ENCODE measurements around the gene PGM1.

Gene PGM1

GRCh38 chr1:63663873-63664272 is 70.7 kb downstream of the PGM1 start:
- no peak for DNase-seq (ENCODE audit: low spot score)
- no peak for FAIRE-seq

GRCh38 chr1:63664742-63665141 is 71.5 kb downstream of the PGM1 start:
- no peak for FAIRE-seq
- DNase-seq (ENCODE audit: low spot score) = no peak

- FAIRE-seq = no peak
- DNase-seq (ENCODE audit: low spot score) = no peak
Observed at GRCh38 chr1:63665410-63665809, 72.2 kb downstream of the PGM1 start.

GRCh38 chr1:63665824-63666223 is 72.6 kb downstream of the PGM1 start:
- FAIRE-seq = no peak
- DNase-seq (ENCODE audit: low spot score) = no peak

DNA sequence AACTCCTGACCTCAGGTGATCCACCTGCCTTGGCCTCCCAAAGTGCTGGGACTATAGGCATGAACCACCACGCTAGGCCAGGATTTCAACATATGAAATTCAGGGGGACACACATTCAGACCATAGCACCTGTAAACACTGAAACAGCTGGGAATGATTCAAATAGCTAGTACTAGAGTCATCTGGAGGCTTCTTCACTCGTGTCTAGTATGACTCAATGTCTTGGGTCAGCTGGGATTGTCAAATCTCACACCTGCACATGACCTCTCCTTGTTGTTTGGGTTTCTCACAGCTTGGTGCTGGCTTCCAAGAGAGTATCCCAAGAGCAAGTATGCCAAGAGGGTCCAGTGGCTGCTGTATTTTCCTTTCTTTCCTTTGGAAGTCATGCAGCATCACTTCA is 75.1 kb downstream of the PGM1 start:
- DNase-seq (ENCODE audit: low spot score) (no peak), FAIRE-seq (no peak)

- FAIRE-seq = no peak
Observed at GRCh38 chr1:63669151-63669961, 76.1 kb downstream of the PGM1 start.

GRCh38 chr1:63670164-63670563 is 77.0 kb downstream of the PGM1 start:
- DNase-seq (ENCODE audit: low spot score) (no peak), FAIRE-seq (no peak)

More at GRCh38 chr1:63669151-63669961, 76.1 kb downstream of the PGM1 start:
- no peak for DNase-seq (ENCODE audit: low spot score)

- DNase-seq (ENCODE audit: low spot score) (no peak), FAIRE-seq (no peak)
Observed at GRCh38 chr1:63671514-63671913, 78.3 kb downstream of the PGM1 start.

DNA sequence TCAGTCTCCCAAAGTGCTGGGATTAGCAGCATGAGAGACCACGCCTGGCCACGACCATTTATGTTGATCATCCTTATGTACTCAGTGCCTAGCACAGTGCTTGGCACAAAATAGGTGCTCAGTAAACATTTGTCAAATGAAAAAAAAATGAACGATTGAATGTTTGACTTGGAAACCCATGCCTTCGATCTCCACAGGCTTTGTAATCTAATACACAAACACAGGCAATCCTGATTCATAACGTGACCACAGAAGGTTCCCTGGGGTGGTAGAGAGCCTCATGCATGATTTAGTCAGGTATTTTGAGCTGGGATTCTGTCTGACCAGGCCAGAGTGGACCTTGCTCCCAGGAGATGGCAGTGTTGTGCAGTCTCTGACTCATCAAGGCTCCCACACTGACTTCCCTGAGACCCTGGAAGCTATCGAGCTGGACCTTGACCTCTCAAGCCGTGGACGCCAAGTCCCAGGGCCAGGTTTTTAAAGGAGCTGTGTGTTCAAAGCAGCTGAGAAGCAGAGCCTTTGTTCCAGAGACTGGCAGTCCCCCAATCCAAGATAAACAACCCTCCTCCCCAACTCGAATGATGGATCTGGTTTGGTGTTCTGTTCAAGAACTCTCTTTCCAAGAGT is 81.1 kb downstream of the PGM1 start:
- DNase-seq (ENCODE audit: low spot score) (peak; percentile 85), FAIRE-seq (no peak)

- FAIRE-seq (peak; percentile 13), DNase-seq (ENCODE audit: low spot score) (no peak)
Observed at GRCh38 chr1:63674865-63675419, 81.7 kb downstream of the PGM1 start.

DNA sequence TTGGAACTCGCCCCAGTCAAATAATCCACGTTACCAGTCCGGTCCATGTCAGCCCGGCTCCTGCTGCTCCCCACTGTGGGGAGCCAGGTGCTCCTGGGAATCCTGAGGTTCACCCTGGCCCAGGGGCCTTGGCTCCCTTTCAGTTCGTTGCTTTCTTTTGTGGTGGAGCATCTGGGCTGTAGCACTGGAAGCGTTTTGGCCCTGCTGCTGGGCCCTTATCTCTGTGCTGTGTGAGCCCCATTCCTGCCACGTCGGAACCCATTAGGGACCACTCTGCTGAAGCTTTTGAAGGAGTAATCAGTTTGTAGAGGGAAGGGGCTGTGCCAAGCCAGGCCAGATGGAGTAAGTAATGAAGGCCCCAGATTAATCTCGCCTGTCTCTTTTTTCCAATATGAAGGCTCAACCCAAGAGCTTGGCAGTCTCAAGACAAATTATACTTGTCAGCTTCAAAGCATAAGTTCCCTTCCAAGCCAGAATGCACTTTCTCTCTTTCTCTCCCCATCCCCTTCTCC is 82.3 kb downstream of the PGM1 start:
- DNase-seq (ENCODE audit: low spot score) (no peak), FAIRE-seq (no peak)

DNA sequence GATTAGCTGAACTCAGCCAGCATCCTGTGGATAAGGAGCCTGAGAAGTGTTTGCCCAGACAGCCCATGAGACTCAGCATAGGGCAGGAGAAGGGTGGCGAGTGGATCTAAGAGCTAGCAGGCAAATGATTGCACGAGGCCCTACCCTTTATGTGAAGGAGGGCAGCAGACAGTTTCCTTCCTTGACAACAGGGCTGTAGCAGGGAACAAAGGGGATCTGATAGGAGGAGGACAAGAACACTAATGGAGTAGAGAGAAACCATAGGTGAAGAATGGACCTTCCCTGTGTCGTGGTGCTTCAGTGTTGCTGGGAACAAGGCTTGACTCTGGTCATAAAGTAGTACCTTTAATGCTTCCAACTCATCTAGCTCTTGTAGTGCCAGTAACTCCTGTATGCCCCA is 84.3 kb downstream of the PGM1 start:
- DNase-seq (ENCODE audit: low spot score) (no peak), FAIRE-seq (no peak)

DNA sequence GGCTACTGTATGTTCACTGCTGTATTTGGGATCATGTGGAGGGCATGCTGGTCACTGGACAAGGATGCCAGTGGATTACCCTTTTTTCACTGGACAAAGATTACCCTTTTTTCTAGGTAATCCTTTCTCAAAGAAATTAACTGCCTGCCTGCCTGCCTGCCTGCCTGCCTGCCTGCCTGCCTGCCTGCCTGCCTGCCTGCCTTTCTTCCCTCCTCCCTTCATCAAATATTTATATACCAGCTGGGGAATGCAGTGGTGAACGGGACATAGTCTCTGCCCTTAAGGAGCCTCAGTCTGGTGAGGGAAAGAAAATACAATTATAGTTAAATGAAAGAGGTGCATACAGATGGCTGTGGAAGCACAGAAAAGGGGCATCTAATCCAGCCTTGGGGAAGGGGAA is 85.0 kb downstream of the PGM1 start:
- FAIRE-seq = no peak
- DNase-seq (ENCODE audit: low spot score) = no peak

DNA sequence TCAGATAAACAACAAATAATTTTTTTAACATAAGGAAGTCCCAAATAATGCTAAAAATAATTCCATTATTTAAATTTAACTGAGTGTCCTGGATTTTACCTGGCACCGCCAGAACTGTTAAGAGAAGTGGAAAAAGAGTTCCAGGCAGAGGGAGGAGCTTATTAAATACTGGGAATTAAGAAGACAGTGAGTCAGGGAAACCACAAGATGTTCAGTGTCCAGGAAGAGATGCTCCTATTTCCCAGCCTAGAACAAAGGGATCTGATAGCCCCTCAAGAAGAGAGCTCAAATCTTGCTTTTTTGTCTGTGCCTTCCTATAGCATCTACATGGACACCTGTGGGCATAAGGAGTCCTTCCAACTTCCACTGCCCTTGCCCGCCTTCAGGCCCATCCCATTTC is 85.9 kb downstream of the PGM1 start:
- no peak for DNase-seq (ENCODE audit: low spot score)
- no peak for FAIRE-seq

- DNase-seq (ENCODE audit: low spot score) = no peak
- FAIRE-seq = no peak
Observed at GRCh38 chr1:63679589-63679988, 86.4 kb downstream of the PGM1 start.

GRCh38 chr1:63682936-63683335 is 89.7 kb downstream of the PGM1 start:
- FAIRE-seq (no peak), DNase-seq (ENCODE audit: low spot score) (no peak)

- DNase-seq (ENCODE audit: low spot score) (no peak), FAIRE-seq (no peak)
Observed at GRCh38 chr1:63683759-63684158, 90.5 kb downstream of the PGM1 start.

GRCh38 chr1:63686696-63687095 is 93.5 kb downstream of the PGM1 start:
- DNase-seq (ENCODE audit: low spot score) (no peak), FAIRE-seq (peak; percentile 44)

GRCh38 chr1:63688302-63688890 is 95.2 kb downstream of the PGM1 start:
- no peak for FAIRE-seq
- no peak for DNase-seq (ENCODE audit: low spot score)

DNA sequence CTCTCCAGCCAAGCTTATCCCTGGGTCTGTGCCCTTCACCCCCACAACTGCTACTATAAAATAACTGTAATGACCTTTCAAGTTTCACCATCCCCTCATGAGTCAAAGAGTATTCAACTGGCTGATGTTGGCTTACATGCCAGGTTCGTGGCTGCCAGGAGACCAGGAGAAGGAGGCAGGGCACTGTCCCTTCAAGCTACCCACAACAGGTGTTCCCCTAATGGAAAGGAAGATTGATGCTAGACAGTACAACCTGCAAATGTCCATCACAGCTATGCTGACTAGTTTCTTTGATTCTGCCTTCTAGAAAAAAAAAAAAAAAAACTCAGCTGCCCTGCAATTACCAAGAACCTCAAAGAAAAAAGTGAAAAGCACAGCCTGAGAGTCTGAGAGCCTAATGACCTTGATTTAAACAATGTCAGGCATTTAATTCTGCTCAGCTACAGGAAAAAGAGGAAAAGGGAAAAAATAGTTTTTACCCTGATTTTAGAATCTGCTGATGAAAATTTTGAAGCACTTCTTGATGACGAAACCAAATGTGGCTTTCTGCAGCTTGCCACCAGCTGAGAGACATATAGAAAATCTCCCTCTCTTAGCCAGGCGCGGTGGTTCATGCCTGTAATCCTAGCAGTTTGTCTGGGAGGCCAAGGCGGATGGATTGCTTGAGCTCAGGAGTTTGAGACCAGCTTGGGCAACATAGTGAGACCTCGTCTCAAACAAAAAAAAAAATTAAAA is 97.9 kb downstream of the PGM1 start:
- FAIRE-seq (no peak), DNase-seq (ENCODE audit: low spot score) (no peak)

- FAIRE-seq (no peak), DNase-seq (ENCODE audit: low spot score) (peak; percentile 75)
Observed at GRCh38 chr1:63691701-63692425, 98.7 kb downstream of the PGM1 start.
